HG03378 (cell line): Measurements from ENCODE around the gene CETN2.
"Not testable (repeated sequence)": the region's sequence is repeated elsewhere in the genome, so short reads cannot be mapped to it uniquely, and the experiment has no call there.

Experiments
- ATAC-seq: cut with Tn5 transposase; IDR thresholded peaks from one replicate; pipeline ENCODE4 v1.9.1; 2021; ENCODE audit warnings: mild to moderate bottlenecking, moderate library complexity; ENCODE audit not compliant: unreplicated experiment

Gene CETN2

DNA sequence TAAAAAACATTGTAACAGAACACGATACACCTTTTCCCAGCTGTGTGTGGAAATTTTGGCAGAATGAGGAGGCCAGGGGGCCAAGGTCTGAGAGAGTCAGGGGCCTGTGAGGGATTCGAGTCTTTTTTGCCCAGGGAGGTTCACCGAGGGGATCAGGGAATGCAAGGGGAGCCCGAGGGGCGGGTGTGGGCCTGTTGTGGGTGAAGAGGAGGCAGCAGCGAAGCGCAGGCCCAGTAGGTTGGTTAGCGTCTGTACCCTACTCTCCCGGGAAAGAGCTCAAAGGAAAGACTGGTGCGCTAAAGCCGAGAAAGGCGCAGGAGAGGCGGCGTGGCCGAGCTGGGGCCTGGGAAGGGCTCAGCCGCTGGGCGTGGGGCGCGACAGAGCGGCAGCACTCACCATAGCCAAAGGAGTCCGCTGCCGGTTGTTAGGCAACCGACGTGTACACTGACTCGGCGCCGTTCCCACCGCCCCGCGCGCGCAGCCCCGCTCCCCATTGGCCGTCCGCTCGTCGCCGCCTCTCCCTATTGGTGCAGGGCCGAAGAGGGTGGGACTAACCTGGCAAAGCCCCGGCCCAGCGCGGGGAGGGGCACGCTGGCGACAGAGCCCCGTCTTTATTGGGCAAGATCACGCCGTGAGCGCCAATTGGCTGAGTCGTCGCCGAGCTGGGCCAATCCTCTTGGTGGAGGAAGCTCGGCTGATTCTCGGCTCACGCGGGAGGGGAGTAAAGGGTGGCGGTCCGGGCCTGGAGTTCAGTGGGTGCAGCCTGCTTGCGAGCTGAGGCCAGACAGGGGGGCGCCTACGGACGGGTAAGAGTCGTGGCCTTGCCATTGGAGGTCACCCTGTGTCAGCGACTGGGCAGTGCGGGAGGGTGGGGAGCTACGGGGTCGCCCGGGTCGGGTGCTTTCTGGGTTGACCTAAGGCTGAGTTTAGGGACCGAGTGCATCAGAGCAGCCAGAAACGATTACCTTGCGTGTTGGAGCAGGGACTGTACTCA, at the start of gene CETN2, which contains the start of gene NSDHL:
TSS of gene CETN2 (minus strand) at position 446 of the 994 bp plus-strand sequence. CDS start at position 399, 47 bp downstream.
TSS of gene NSDHL (plus strand) at position 752 of the 994 bp plus-strand sequence. CDS start 15,262 bp downstream, outside the sequence.
- peak; percentile 96 for ATAC-seq

GRCh38 chrX:152878976-152879755, 48.6 kb upstream of the CETN2 start:
- ATAC-seq = no peak

DNA sequence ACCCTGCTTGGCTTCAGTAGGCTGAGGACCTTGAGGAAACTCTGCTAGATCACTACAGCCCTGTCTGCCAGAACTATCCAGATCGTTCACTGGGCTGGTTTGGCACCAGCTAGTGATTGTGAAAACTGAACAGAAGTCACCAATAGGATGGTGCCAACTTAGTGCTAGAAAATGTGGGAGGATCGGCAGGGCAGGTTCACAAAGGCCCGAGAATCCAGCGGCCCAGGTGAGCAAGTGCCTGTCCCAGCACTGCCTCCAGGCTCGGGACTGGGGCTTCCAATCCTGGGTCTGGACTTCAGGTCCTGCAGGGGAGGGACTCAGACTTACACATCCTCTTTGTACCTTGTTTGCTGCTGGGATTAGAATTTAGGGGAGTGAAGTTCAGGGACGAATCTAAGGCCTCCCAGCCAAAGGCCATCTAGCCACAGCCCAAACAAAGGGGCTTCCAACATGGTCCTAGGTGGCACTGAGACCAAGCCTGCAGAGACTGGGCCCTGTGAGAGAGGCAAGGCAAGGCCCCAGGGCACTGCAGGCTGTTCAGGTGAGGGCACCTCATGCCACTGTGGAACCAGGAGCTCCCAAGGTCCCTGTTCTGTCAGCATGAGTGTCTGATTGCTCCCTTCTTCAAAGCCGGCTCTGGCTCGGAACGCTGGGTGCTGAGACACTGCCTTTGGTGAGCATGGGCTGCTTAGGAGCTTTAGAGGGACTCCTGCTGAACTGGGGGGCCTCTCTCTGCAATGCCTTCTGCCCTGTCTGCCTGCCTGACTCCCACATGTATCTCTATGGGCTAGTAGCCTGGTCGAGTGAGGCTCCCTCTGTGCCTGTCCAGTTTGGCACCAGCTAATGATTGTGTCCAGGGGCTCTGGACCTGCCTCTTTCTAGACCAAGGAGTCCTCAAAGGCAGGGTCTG, 46.6 kb upstream of the CETN2 start:
- ATAC-seq = no peak

DNA sequence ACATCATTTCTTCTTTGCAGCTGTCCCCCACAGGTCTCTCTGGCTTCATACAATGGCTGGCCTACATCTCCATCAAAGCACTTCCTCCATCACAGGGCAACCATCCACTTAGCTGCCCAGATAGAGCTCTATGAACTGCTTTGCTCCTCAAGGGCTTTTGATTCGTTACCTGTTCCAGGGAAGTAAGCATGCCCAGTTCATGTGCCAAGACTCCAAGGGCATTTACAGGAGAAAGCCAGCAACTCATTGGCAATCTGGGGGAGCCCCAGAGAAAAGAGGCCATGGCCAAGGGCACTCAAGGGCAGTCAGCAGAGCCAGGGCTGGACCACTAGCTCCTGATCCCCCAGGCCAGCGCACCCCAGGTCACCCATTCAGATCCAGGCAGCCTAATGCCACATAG, 42.8 kb upstream of the CETN2 start:
- no peak for ATAC-seq

- no peak for ATAC-seq
These were observed 42.0 kb upstream of the CETN2 start for GRCh38 chrX:152872522-152872921.

DNA sequence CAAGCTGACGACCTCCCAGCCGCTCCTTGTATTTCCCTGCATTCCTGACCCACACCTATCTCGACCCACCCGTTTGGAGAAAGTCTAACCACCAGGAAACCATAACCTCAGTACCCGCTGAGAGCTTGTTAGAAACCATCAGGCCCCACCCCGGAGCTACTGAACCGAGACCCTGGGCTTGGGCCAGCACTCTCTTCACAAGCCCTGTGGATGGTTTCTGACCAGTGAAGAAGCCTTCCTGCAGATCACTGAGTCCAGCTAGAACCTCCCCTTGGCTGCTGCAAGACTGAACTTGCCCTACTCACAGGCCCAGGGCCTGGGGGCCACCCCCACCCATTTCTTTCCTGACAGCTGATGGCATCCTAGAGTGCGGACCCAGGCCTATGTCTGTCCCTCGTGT, 40.7 kb upstream of the CETN2 start:
- ATAC-seq = no peak

GRCh38 chrX:152869972-152870371, 39.4 kb upstream of the CETN2 start:
- no peak for ATAC-seq

- no peak for ATAC-seq
These were observed 35.8 kb upstream of the CETN2 start for GRCh38 chrX:152866386-152866785.

DNA sequence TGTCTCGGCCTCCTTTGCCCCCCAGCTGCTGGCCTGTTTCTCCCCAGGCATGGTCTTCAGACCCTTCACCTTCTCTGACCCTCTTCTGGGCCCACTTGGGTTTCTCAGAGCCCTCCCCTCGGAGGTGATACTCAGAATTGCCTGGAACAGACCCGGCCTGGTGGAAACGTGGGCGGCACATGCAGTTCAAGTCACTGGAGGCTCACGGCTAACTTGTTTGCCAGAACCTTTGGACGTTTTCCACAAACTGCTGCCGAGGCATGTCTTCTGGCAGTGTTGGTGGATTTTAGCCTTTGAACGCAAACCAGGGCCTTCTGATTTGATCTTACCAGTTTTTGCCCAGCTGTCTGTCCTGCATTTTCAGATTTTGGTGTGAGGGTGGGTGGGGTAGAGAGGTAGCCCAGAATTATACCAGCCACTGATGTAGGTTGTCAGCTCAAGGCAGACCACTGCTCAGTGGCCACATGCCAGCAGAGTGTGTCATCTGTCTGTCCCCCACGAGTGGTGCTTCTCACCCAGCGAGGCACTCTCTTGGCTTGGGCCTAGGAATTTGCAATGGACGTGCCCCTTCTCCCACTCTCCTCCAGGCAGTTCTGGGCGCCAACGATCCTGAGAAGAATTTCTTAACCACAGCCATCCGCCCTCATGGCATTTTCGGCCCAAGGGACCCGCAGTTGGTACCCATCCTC, 34.8 kb upstream of the CETN2 start:
- no peak for ATAC-seq

GRCh38 chrX:152861826-152862225, 31.3 kb upstream of the CETN2 start:
- no peak for ATAC-seq

DNA sequence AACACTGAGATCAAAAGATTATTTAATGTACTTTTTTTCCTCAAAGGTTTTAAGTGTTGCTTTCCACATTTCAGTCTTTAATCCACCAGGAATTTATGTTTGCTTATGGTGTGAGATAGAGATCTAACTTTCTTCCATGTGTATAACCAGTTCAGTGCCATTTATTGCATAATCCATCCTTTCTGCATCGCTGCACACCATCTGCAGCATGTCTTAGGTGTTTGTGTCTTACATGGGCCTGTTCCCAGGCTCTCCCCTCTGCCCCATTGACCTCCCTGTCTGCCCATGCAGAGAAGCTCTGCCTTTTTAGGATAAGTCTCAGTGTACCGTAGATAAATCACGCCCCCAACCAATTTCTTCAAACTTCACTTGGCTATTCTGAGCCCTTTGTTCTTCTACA, 30.6 kb upstream of the CETN2 start:
- no peak for ATAC-seq

DNA sequence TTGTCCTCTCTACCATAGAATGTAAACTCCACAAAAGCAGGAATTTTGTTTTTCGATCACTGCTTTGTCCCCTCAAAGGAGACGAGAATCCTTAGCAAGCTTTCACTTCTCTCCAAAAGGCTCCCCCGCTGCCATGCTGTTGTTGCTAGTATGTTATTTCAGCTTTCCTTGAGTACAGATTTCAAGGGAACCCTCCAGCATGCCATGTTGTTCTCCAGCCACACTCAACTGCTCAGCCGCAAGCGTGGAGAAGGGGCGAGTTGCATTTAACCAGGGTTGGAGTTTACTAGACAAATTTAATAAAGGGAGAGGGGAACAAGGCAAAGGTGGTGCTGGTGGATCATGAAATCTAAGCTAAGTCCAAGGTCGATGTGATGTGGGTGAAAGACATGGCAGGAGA, 23.4 kb upstream of the CETN2 start:
- ATAC-seq = no peak

DNA sequence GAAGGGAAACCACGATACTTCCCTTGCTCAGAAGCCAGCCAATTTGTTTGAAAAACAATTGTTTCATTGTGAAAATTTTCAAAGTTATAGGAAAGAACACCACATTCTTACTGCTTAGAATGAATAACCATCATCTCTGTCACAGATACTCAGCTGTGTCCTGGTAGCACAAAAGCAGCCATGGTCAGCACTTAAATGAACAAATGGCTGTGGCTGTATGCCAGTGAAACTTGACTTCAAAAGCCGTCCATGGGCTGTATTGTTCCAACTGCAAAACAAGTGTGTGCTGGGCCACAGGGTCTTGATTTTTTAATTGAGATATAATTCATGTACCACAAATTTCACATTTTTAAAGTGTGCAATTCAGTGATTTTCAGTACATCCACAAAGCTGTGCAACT, 19.9 kb upstream of the CETN2 start:
- no peak for ATAC-seq

DNA sequence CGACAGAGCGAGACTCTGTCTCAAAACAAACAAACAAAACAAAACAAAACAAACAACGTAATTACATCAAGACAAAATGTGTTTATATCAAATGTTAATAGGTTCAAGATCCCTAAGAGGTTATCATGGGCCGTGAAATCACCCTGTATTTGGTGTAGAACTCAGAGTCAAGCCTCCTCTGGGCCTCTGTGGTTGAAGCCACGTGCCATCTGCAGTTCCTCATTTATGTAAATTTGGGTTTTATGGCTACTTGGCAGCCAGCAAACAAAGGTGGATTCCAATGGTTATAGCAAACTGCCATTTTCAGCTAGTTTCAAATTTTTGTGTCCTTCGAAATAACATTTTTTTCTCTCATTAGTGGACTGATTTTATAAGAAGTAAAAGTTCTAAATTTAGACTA, 16.7 kb upstream of the CETN2 start:
- ATAC-seq = no peak

DNA sequence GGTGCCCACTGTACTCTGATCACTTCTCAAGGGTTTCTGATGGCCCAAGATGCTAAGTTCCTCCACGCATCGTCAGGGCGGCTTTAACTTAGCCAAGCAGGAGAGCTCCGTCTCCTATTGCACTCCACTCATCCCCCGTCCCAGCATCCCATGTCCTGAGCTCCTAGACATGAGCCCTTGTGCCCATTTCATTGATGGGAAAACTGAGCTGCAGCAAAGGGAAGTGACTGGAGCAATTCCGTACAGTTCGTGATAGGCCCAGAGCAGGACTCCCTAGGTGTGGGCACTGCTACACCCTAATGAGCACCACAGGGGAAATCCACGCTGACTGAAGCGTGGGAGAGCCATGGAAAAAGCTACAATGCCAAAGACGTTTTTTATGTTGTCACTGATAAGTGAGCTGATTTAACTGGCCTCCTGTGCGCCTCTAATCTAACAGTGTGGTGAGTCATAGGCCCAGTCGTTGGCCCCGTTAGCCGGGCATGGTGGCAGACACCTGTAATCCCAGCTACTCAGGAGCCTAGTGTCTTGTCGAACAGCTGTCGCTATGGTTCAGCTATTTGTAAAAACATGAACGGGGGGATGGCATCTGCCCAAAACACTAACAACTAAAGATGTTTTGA, 15.2 kb upstream of the CETN2 start:
- no peak for ATAC-seq

DNA sequence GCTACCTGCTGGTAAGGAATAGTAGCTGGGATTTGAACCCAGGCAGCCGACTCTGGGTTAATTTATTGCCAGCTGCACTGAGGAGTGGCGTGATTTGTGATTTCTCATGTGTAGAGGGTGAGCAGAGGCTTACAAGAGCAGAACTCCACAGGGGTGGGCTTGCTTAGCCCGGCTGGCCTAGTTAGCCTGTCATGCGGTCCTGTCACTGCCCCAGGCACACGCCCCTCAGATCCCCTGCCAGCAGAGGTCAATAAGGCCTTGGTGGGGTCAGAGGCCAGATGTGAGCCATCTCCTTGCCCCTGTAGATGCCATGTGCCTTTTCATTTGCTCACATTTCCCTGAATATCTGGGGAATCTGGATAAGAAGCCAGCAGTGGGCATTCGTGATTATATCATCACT, 13.7 kb upstream of the CETN2 start:
- ATAC-seq = no peak

DNA sequence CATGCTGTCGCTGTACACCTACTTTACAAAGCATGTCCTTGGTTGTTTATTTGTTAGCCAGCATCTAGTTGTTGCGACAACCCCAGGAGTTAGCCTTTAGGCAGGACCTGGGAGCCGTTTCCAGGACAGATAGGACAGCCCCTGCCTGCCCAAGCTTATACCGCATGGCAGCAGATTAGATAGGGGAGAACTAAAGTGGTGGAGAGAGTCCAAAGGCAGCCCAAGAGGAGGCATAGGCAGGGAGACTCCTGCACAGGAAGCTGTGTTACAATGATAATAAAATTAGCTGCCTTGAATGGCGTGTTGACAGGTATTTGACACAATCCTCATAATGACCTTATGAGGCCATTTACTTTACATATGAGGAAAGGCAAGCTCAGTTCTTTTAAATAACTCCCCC, 13.3 kb upstream of the CETN2 start:
- no peak for ATAC-seq

DNA sequence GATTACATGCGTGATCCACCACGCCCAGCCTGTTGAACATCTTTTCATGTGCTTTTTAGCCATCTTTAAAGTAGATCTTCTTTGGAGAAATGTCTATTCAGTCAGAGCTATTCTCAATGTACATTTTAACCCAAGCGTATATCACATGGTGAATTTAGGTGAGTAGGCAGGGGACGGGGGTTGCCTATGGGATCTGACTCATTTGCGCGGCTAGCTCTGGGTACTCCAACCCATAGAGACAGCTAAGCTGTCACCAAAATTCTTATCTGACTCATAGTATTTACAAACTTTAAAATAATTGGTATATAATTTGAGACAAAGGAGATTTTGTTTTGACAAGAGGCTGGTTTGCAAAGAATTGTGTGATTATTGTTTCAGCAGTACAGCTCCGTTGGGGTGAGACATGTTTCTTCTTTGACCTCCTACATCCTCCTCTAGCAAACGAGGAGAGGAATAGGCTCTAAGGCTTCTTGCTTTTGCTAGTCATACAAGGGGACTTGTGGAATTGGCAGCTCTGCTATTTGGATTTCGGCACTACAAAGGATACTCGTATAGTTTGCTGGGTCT, 12.3 kb upstream of the CETN2 start:
- ATAC-seq = no peak

GRCh38 chrX:152835470-152835869, 4.9 kb upstream of the CETN2 start:
- ATAC-seq = not testable (repeated sequence)
